T47D (cell line): ENCODE results near the gene INPPL1.

Experiments used
- DNase-seq, 2 experiments: peaks; one replicate each; pipeline versions ENCODE4 v3.0.0 to v3.0.0-alpha.2; 2011 to 2012; ENCODE audit warnings: low read depth in 1 of 2, low spot score in 1 of 2
- JUND ChIP-seq: IDR thresholded peaks from 2 replicates; pipeline ENCODE4 v1.6.1; 2012; ENCODE audit warnings: low read depth
- in situ Hi-C: cut with HindIII; loops from 2 replicates; pipeline ENCODE4 v1.10.0; 2016; ENCODE audit warnings: low sequenced_read_pairs, low pct_unique_long_range_greater_than_20kb

The INPPL1 gene

GRCh38 chr11:72244361-72245262, 20.0 kb downstream of the INPPL1 start:
- TF ChIP-seq JUND, result no peak
- no peak for DNase-seq
- in situ Hi-C loops, result no loop called here

- in situ Hi-C loops, result no loop called here
- no peak for TF ChIP-seq JUND
- no peak for DNase-seq
Measured at GRCh38 chr11:72245263-72245816, 20.8 kb downstream of the INPPL1 start.

- no peak for DNase-seq
- in situ Hi-C loops, result no loop called here
- no peak for TF ChIP-seq JUND
Measured at GRCh38 chr11:72247584-72247983, 23.0 kb downstream of the INPPL1 start.

GRCh38 chr11:72249961-72250360, 25.4 kb downstream of the INPPL1 start:
- no peak for TF ChIP-seq JUND
- in situ Hi-C loops, result no loop called here
- DNase-seq, result no peak

- no peak for DNase-seq
- in situ Hi-C loops, result no loop called here
- TF ChIP-seq JUND, result no peak
Measured at GRCh38 chr11:72250661-72251464, 26.3 kb downstream of the INPPL1 start.

GRCh38 chr11:72251614-72252013, 27.0 kb downstream of the INPPL1 start:
- in situ Hi-C loops, result no loop called here
- no peak for TF ChIP-seq JUND
- no peak for DNase-seq

- in situ Hi-C loops, result no loop called here
- no peak for TF ChIP-seq JUND
Measured at GRCh38 chr11:72253392-72253791, 28.8 kb downstream of the INPPL1 start.

GRCh38 chr11:72254299-72254993, 29.9 kb downstream of the INPPL1 start:
- DNase-seq, result no peak
- in situ Hi-C loops, result no loop called here
- TF ChIP-seq JUND, result no peak

More at GRCh38 chr11:72253392-72253791, 28.8 kb downstream of the INPPL1 start:
- DNase-seq, result no peak

GRCh38 chr11:72257570-72257969, 33.0 kb downstream of the INPPL1 start:
- no peak for TF ChIP-seq JUND
- no peak for DNase-seq
- in situ Hi-C loops, result no loop called here

- in situ Hi-C loops, result no loop called here
- DNase-seq, result no peak
- TF ChIP-seq JUND, result no peak
Measured at GRCh38 chr11:72259490-72259889, 34.9 kb downstream of the INPPL1 start.

- no peak for TF ChIP-seq JUND
- no peak for DNase-seq
- in situ Hi-C loops, result no loop called here
Measured at GRCh38 chr11:72260574-72260973, 36.0 kb downstream of the INPPL1 start.

- no peak for TF ChIP-seq JUND
- in situ Hi-C loops, result no loop called here
- no peak for DNase-seq
Measured at GRCh38 chr11:72263361-72263760, 38.8 kb downstream of the INPPL1 start.
